ENCODE measurements around the gene CDC42BPA.
"Not testable (repeated sequence)": the region's sequence is repeated elsewhere in the genome, so short reads cannot be mapped to it uniquely, and the experiment has no call there.

DNA sequence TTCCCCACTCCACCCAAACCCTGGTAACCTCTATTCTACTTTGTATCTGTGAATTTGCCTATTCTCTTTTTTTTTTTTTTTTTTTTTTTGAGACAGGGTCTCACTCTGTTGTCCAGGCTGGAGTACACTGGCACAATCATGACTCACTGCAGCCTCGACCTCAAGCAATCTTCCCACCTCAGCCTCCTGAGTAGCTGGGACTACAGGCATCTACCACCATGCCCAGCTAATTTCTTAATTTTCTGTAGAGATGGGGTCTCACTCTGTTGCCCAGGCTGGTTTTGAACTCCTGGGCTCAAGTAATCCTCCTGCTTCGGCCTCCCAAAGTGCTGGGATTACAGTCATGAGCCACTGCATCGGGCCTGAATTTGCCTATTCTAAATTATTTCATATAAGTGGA is 213.0 kb downstream of the CDC42BPA start:
- TF ChIP-seq CTCF (IDR thresholded peaks at IDR 0.05); ZFX (IDR thresholded peaks at IDR 0.05; ENCODE audit: borderline replicate concordance): not testable (repeated sequence)

All from 22Rv1 (cell line).